Glutamatergic neuron (in vitro differentiated cells): ENCODE measurements around the gene FKBP6. TPM values are rescaled to one million over a fixed set of nuclear protein-coding genes. Genes with fewer than 3 reads are reported as not detected.

Source experiments
- DNase-seq: peaks from one replicate; pipeline ENCODE4 v3.0.0; 2022
- H3K27ac Mint-ChIP-seq: one replicate; pipeline ENCODE4 v1.8.0; 2020; ENCODE audit warnings: mild to moderate bottlenecking, mixed read lengths, inconsistent platforms; ENCODE audit not compliant: unreplicated experiment
- H3K27me3 Mint-ChIP-seq: one replicate; pipeline ENCODE4 v1.8.0; 2020; ENCODE audit warnings: mild to moderate bottlenecking, moderate library complexity, mixed read lengths, inconsistent platforms; ENCODE audit not compliant: unreplicated experiment
- H3K36me3 Mint-ChIP-seq: one replicate; pipeline ENCODE4 v1.8.0; 2020; ENCODE audit warnings: mild to moderate bottlenecking, mixed read lengths, inconsistent platforms; ENCODE audit not compliant: unreplicated experiment
- H3K4me1 Mint-ChIP-seq: one replicate; pipeline ENCODE4 v1.8.0; 2020; ENCODE audit warnings: mild to moderate bottlenecking, low read depth, mixed read lengths, inconsistent platforms; ENCODE audit not compliant: unreplicated experiment
- H3K4me3 Mint-ChIP-seq: one replicate; pipeline ENCODE4 v1.8.0; 2020; ENCODE audit warnings: mild to moderate bottlenecking, mixed read lengths, inconsistent platforms; ENCODE audit not compliant: unreplicated experiment
- H3K9me3 Mint-ChIP-seq: one replicate; pipeline ENCODE4 v1.8.0; 2020; ENCODE audit warnings: mild to moderate bottlenecking, moderate library complexity, mixed read lengths, inconsistent platforms; ENCODE audit not compliant: unreplicated experiment
- total RNA-seq: library from RNA; stranded (reverse); fragmentation: NEBNext Ultra II Directional; extraction: Animal tissue kit (Norgen Biotek cat#: 25700); gene quantifications from one replicate; pipeline ENCODE4 v1.2.1, GENCODE V29; 2021; ENCODE audit not compliant: unreplicated experiment
- TF ChIP-seq, protein P1 (sequence below): fragments of 200-600 bp; sonication (generic); IDR thresholded peaks from one replicate; pipeline ENCODE4 v1.5.0; 2021; ENCODE audit not compliant: partially characterized antibody, unreplicated experiment

FKBP6 gene
- total RNA-seq, 1 donor from 2014 or later, result not detected

- Mint-ChIP-seq H3K4me3 (no peak overlapping the region), H3K4me1 (peaks cover 1% of the 10 kb centered on the region), H3K27ac (no peak overlapping the region), H3K9me3 (peaks cover 1% of the 10 kb centered on the region), H3K27me3 (peaks cover 4% of the 10 kb centered on the region), H3K36me3 (peaks cover 12% of the 10 kb centered on the region)
- DNase-seq, result no peak
- TF ChIP-seq, protein P1, sequence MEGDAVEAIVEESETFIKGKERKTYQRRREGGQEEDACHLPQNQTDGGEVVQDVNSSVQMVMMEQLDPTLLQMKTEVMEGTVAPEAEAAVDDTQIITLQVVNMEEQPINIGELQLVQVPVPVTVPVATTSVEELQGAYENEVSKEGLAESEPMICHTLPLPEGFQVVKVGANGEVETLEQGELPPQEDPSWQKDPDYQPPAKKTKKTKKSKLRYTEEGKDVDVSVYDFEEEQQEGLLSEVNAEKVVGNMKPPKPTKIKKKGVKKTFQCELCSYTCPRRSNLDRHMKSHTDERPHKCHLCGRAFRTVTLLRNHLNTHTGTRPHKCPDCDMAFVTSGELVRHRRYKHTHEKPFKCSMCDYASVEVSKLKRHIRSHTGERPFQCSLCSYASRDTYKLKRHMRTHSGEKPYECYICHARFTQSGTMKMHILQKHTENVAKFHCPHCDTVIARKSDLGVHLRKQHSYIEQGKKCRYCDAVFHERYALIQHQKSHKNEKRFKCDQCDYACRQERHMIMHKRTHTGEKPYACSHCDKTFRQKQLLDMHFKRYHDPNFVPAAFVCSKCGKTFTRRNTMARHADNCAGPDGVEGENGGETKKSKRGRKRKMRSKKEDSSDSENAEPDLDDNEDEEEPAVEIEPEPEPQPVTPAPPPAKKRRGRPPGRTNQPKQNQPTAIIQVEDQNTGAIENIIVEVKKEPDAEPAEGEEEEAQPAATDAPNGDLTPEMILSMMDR, result no peak
Observed at GRCh38 chr7:73352784-73353183, 24.8 kb downstream of the FKBP6 start.

DNA sequence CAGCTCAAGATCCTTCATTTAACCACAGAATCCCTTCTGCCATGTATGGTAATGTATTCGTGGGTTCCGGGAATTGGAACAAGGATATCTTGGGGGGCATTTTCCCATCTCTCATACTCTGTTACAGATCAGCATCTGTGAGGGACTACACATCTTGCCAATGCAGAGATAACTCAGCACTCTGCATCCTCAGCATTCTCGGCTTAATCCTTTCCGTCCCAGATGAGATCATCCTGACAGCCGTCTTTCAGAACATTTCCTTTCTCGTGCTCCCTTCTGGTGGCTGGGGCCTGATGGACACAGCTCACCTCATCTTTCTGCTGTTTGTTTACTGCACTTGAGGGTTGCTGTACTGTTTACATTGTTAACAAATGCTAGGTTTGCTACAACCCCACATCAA, 25.3 kb downstream of the FKBP6 start:
- Mint-ChIP-seq H3K4me3 (no peak overlapping the region), H3K9me3 (peaks cover 3% of the 10 kb centered on the region), H3K27ac (no peak overlapping the region), H3K27me3 (peaks cover 4% of the 10 kb centered on the region), H3K4me1 (peaks cover 4% of the 10 kb centered on the region), H3K36me3 (peaks cover 7% of the 10 kb centered on the region)
- no peak for DNase-seq
- TF ChIP-seq, protein P1, result no peak

DNA sequence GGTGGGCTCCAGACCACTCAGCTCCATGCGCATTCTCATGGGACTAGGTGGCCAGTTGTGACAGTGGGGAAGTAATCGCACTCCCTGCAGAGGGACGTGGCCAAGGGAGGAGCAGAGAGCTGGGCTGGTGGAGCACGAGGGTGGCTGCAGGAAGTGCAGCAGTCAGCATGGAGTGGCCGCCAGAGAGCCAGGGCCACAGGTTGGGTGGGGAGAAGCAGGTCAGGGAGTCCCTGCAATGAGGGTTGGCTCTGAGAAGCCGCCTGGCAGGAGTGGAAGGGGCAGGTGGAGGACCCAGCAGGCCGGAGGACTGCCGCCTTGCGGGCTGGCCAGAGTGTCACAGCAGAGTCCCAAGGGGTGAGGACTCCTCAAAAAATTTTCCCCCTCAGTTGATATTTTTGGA, 26.2 kb downstream of the FKBP6 start:
- Mint-ChIP-seq H3K4me3 (no peak overlapping the region), H3K27me3 (peaks cover 4% of the 10 kb centered on the region), H3K27ac (no peak overlapping the region), H3K9me3 (peaks cover 4% of the 10 kb centered on the region), H3K36me3 (peaks cover 6% of the 10 kb centered on the region), H3K4me1 (peaks cover 4% of the 10 kb centered on the region)
- no peak for DNase-seq
- TF ChIP-seq, protein P1, result no peak

- Mint-ChIP-seq H3K4me3 (no peak overlapping the region), H3K9me3 (peaks cover 4% of the 10 kb centered on the region), H3K36me3 (peaks cover 6% of the 10 kb centered on the region), H3K27ac (no peak overlapping the region), H3K4me1 (peaks cover 4% of the 10 kb centered on the region), H3K27me3 (peaks cover 4% of the 10 kb centered on the region)
- TF ChIP-seq, protein P1, result no peak
- no peak for DNase-seq
Observed at GRCh38 chr7:73354821-73355220, 26.9 kb downstream of the FKBP6 start.

- Mint-ChIP-seq H3K4me3 (no peak overlapping the region), H3K9me3 (peaks cover 9% of the 10 kb centered on the region), H3K27ac (no peak overlapping the region), H3K4me1 (peaks cover 3% of the 10 kb centered on the region), H3K27me3 (peaks cover 4% of the 10 kb centered on the region), H3K36me3 (peaks cover 6% of the 10 kb centered on the region)
- TF ChIP-seq, protein P1, result no peak
- no peak for DNase-seq
Observed at GRCh38 chr7:73356159-73356558, 28.2 kb downstream of the FKBP6 start.
